Stimulated activated CD4-positive, alpha-beta T cell treated with anti-CD3 and anti-CD28 coated beads, Interleukin-12 subunit alpha, Interleukin-12 subunit beta, amount 100 ng/mL, for 4 hours (primary cell): ENCODE data around the gene MYNN.

ENCODE experiments used
- DNase-seq: peaks from one replicate; pipeline ENCODE4 v3.0.0-alpha.2; 2020

Gene MYNN

GRCh38 chr3:169780742-169781141, 7.5 kb downstream of the MYNN start:
- DNase-seq = no peak

GRCh38 chr3:169781209-169781855, 8.1 kb downstream of the MYNN start:
- DNase-seq = no peak

- no peak for DNase-seq
Observed at GRCh38 chr3:169787120-169787519, 13.9 kb downstream of the MYNN start.

- no peak for DNase-seq
Observed at GRCh38 chr3:169787791-169788190, 14.6 kb downstream of the MYNN start.

GRCh38 chr3:169790219-169790618, 17.0 kb downstream of the MYNN start:
- DNase-seq = no peak

- no peak for DNase-seq
Observed at GRCh38 chr3:169790687-169791429, 17.7 kb downstream of the MYNN start.

GRCh38 chr3:169792359-169792758, 19.2 kb downstream of the MYNN start:
- DNase-seq = no peak

GRCh38 chr3:169804681-169805080, 31.5 kb downstream of the MYNN start:
- no peak for DNase-seq

GRCh38 chr3:169809230-169809795, 36.1 kb downstream of the MYNN start:
- DNase-seq = no peak

- DNase-seq = no peak
Observed at GRCh38 chr3:169811631-169812331, 38.6 kb downstream of the MYNN start.

- DNase-seq = peak; percentile 68
Observed at GRCh38 chr3:169812332-169813235, 39.4 kb downstream of the MYNN start, which contains the start of the genes LRRC34 and LRRIQ4. LRRC34 (minus strand) TSS chr3:169812904; CDS start chr3:169812548, 356 bp downstream. LRRIQ4 (plus strand) TSS chr3:169812870; CDS start chr3:169821922, 9,052 bp downstream.

- DNase-seq = no peak
Observed at GRCh38 chr3:169813278-169813677, 40.1 kb downstream of the MYNN start.

GRCh38 chr3:169813757-169814517, 40.7 kb downstream of the MYNN start:
- peak; percentile 59 for DNase-seq

- no peak for DNase-seq
Observed at GRCh38 chr3:169815590-169816150, 42.5 kb downstream of the MYNN start.

GRCh38 chr3:169818316-169818715, 45.1 kb downstream of the MYNN start:
- no peak for DNase-seq

GRCh38 chr3:169822091-169822490, 48.9 kb downstream of the MYNN start:
- DNase-seq = no peak

- no peak for DNase-seq
Observed at GRCh38 chr3:169822540-169822939, 49.3 kb downstream of the MYNN start.

GRCh38 chr3:169822983-169823382, 49.8 kb downstream of the MYNN start:
- no peak for DNase-seq

GRCh38 chr3:169825316-169825715, 52.1 kb downstream of the MYNN start:
- DNase-seq = no peak

GRCh38 chr3:169827712-169828111, 54.5 kb downstream of the MYNN start:
- DNase-seq = no peak

GRCh38 chr3:169835533-169835932, 62.3 kb downstream of the MYNN start:
- no peak for DNase-seq
